Gastroesophageal sphincter (tissue), 3 donors: ENCODE measurements around the gene ZNF687.

Experiments used
- CTCF ChIP-seq, 4 experiments: fragments of 200-600 bp in 2 of 4; fragments of 450-650 bp in 2 of 4; sonication (generic) in 1 of 4; IDR thresholded peaks; one replicate each; pipeline ENCODE4 v1.5.1; 2017 to 2019; ENCODE audit warnings: antibody characterized with exemption in 4 of 4, mild to moderate bottlenecking in 2 of 4, moderate library complexity in 2 of 4
- EP300 ChIP-seq: sonication (generic); formaldehyde crosslinking; IDR thresholded peaks from one replicate; pipeline ENCODE4 v1.6.1; 2017; ENCODE audit warnings: antibody characterized with exemption, mild to moderate bottlenecking
- POLR2A ChIP-seq, 2 donors: fragments of 450-650 bp; IDR thresholded peaks; one replicate each; pipeline ENCODE4 v1.6.1; 2017; ENCODE audit warnings: antibody characterized with exemption in 2 of 2, mild to moderate bottlenecking in 2 of 2, moderate library complexity in 1 of 2

DNA sequence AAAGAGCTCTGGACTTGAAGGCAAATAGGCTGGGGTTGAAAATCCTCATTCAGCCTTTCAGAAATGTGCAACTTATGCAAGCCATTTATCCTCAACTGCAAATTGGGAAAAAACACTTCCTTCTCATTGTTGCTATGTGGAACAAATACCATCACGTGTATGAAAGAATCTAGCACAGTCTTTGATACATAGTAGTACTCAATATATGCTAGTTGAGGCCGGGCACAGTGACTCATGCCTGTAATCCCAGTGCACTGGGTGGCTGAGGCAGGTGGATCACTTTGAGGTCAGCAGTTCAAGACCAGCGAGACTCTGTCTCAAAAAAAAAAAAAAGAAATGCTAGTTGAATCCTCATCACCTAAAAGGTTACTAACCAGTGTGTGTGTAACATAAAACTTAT, 36.9 kb downstream of the ZNF687 start:
- no peak for TF ChIP-seq CTCF (IDR thresholded peaks at IDR 0.05)
- no peak for TF ChIP-seq POLR2A (IDR thresholded peaks at IDR 0.05)
- TF ChIP-seq EP300: no peak
